ENCODE results near the gene ABCG8.

Gene ABCG8

DNA sequence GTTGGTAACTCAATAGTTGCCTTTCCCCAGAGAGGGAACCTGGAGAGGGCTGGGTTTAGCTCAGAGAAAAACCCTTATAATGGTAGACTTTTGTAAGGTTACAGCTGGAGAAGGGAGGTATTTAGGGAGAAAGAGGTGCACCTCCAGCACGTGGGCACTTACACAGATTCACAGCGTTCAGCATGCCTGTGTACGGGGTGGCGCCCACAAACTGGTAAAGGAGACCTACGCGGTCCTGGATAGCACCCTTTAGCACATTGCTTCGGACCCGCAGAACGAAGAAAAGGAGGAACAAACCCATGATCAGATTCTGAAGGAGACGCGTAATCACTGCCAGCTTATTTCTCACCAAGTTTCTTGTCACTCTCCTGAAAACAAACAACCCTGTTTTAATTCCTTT is 15.0 kb upstream of the ABCG8 start:
- DNase-seq (ENCODE audit: extremely low spot score) = no peak
- TF ChIP-seq, protein P1, sequence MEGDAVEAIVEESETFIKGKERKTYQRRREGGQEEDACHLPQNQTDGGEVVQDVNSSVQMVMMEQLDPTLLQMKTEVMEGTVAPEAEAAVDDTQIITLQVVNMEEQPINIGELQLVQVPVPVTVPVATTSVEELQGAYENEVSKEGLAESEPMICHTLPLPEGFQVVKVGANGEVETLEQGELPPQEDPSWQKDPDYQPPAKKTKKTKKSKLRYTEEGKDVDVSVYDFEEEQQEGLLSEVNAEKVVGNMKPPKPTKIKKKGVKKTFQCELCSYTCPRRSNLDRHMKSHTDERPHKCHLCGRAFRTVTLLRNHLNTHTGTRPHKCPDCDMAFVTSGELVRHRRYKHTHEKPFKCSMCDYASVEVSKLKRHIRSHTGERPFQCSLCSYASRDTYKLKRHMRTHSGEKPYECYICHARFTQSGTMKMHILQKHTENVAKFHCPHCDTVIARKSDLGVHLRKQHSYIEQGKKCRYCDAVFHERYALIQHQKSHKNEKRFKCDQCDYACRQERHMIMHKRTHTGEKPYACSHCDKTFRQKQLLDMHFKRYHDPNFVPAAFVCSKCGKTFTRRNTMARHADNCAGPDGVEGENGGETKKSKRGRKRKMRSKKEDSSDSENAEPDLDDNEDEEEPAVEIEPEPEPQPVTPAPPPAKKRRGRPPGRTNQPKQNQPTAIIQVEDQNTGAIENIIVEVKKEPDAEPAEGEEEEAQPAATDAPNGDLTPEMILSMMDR (IDR thresholded peaks at IDR 0.05; ENCODE audit: control extremely low read depth, extremely low read depth, low read depth, missing control alignments) = no peak
- ChIA-PET CTCF (no interaction called here), POLR2A (no interaction called here)

DNA sequence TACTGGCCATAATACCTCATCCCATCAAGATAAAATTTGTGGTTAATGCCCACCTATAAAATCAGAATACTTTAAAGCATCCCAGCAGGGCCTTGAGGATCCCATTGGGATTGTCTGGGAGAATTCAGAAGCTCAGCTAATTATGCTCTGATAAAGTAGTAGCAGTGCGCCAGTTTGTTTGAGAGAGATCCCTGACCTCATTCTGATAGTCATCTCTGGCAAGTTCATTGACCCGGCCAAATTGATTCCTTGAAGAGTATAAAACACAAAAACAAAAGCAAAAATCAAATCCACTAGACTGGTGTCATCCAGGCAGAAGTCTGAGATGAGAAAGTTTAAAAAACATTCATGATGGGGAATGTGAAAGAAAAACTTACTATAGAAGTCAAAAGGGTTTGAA is 14.3 kb upstream of the ABCG8 start:
- CTCF ChIA-PET = interaction anchor here (2.5 kb wide), 1 partner anchor 12 kb away, joined by 6 read pairs; no protein-coding TSS in a partner anchor
- POLR2A ChIA-PET = no interaction called here
- DNase-seq (ENCODE audit: extremely low spot score) = no peak
- TF ChIP-seq, protein P1 (IDR thresholded peaks at IDR 0.05; ENCODE audit: control extremely low read depth, extremely low read depth, low read depth, missing control alignments) = no peak

GRCh38 chr2:43824951-43825493 is 13.7 kb upstream of the ABCG8 start:
- POLR2A ChIA-PET = no interaction called here
- no peak for DNase-seq (ENCODE audit: extremely low spot score)
- CTCF ChIA-PET = interaction anchor here (1.0 to 2.5 kb wide), 2 partner anchors 10 to 12 kb away, joined by 4 to 6 read pairs; no protein-coding TSS in a partner anchor
- TF ChIP-seq, protein P1 (IDR thresholded peaks at IDR 0.05; ENCODE audit: control extremely low read depth, extremely low read depth, low read depth, missing control alignments) = no peak

DNA sequence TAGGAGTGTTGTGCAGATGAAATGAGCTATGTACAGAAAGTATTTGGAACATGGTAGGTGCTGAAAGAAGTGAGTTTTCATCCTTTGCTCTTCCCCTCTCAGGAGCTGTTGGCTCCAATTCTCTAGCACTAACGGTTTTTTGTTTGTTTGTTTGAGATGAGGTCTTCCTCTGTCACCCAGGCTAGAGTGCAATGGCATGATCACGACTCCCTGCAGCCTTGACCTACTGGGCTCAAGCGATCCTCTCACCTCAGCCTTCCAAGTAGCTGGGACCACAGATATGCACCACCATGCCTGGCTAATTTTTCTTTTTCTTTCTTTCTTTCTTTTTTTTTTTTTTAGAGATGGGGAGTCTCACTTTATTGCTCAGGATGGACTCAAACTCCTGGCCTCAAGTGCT is 12.9 kb upstream of the ABCG8 start:
- TF ChIP-seq, protein P1 (IDR thresholded peaks at IDR 0.05; ENCODE audit: control extremely low read depth, extremely low read depth, low read depth, missing control alignments) = no peak
- ChIA-PET POLR2A (no interaction called here), CTCF (interaction anchor here (1.0 to 2.5 kb wide), 2 partner anchors 10 to 11 kb away, joined by 4 to 6 read pairs; no protein-coding TSS in a partner anchor)
- no peak for DNase-seq (ENCODE audit: extremely low spot score)

DNA sequence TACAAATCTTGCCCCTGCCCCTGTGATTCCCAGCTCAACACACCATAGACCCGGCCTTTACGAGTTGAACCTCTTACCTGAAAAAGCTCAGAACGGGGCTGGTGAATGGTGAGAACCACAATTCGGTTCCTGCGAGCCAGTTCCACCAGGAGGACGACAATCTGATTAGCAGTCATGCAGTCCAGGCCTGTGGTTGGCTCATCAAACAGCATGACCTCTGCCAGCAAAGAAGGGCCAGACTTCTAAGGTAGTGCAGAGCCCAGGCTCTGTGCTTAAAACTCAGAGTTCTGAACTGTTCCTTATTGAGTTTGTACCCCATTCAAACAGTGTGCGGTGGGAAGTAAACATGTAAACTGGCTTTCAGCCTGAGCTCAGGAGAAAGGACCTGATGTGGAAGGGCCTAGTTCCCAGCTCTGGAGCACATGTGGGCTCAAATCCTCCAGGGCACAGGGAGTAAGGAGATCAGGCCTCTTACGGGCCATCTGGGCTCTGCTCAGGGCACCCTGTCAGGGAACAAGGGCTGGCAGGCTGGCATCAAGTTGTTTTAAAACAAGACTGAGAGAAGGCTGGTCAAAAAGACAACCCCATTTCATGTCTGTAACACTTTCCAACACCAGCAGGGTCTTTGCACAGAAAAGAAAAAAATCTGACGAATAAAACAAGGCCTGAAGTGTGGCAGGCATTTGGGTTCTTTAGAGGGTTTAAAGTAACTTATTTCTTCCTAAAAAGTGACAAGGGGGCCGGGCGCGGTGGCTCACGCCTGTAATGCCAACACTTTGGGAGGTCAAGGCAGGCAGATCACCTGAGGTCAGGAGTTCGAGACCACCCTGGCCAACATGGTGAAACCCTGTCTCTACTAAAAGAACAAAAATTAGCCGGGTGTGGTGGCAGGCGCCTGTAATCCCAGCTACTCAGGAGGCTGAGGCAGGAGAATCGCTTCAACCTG is 12.2 kb upstream of the ABCG8 start:
- CTCF ChIA-PET = interaction anchor here (2.5 kb wide), 1 partner anchor 10 kb away, joined by 6 read pairs; no protein-coding TSS in a partner anchor
- no peak for DNase-seq (ENCODE audit: extremely low spot score)
- TF ChIP-seq, protein P1 (IDR thresholded peaks at IDR 0.05; ENCODE audit: control extremely low read depth, extremely low read depth, low read depth, missing control alignments) = no peak
- POLR2A ChIA-PET = no interaction called here

DNA sequence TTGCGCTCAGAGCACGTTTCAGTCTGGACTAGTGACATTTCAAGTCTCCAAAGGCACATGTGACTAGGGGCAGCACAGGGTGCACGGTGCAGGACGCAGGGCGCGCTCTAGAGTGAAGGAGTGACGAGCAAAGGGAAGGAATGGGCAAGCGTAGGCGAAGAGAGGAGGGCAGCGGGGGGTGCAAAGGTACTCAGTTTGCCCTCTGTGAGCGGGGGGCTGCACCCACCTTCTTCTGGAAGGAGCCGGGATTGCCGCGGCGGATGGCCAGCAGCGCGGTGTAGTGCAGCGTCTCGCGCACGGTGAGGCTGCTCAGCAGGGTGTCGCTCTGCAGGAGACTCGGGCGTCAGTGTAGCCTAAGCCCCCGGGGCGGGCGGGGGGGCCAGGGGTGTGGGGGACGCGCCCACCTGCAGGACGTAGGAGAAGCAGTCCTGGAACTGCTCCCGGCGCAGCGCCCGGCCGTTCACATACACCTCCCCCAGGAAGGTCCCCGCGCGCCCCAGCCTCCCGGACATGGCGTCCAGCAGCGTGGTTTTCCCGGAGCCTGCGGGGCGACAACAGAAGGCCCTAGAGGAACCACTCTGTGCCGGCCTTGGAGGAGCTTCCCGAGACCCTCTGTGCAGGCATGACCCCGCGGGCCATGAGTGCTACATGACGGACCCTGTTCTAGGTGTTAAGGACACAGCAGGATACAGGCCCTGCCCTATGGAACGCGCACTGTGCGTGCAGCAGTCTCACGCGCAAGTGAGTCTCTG is 7.1 kb upstream of the ABCG8 start:
- TF ChIP-seq, protein P1 (IDR thresholded peaks at IDR 0.05; ENCODE audit: control extremely low read depth, extremely low read depth, low read depth, missing control alignments) = no peak
- POLR2A ChIA-PET = no interaction called here
- DNase-seq (ENCODE audit: extremely low spot score) = no peak
- CTCF ChIA-PET = no interaction called here
